A673 (cell line): Measurements from ENCODE around the gene COQ8A. TPM values are rescaled to one million over a fixed set of nuclear protein-coding genes. Genes with fewer than 3 reads are reported as not detected.

Source experiments
- BruUV-seq: library from RNA; stranded (reverse); fragments of 400-500 nt; replicated peaks from 2 replicates; lab custom pipeline; 2021; lab: Mats Ljungman, UMichigan
- CTCF ChIA-PET: fragments of 300-600 bp; sonication (Branson Sonifier 250); formaldehyde crosslinking; loops from one replicate; lab custom pipeline; 2022; ENCODE audit warnings: antibody characterized with exemption; lab: Charles Lee
- POLR2A ChIA-PET: fragments of 300-600 bp; sonication (Branson Sonifier 250); formaldehyde crosslinking; loops from one replicate; lab custom pipeline; 2022; ENCODE audit warnings: antibody characterized with exemption; ENCODE audit not compliant: low non-redundant PET; lab: Charles Lee
- DNase-seq: peaks from one replicate; pipeline ENCODE4 v3.0.0-alpha.2; 2015; ENCODE audit warnings: low spot score
- H3K27ac ChIP-seq: fragments of 200-600 bp; sonication (generic); 2 replicates; pipeline ENCODE4 v1.5.1; 2016; ENCODE audit warnings: mixed run types, low read depth, mild to moderate bottlenecking, mixed read lengths, antibody characterized with exemption, low read length; ENCODE audit not compliant: poor library complexity, severe bottlenecking
- H3K27me3 ChIP-seq: fragments of 200-600 bp; sonication (generic); replicated peaks from 2 replicates; pipeline ENCODE4 v1.6.1; 2017; ENCODE audit warnings: mixed run types, low read depth, mild to moderate bottlenecking, mixed read lengths, antibody characterized with exemption, low read length; ENCODE audit not compliant: insufficient read depth, poor library complexity
- H3K36me3 ChIP-seq: fragments of 200-600 bp; sonication (generic); 2 replicates; pipeline ENCODE4 v1.6.1; 2016; ENCODE audit warnings: mixed run types, mild to moderate bottlenecking, mixed read lengths, antibody characterized with exemption, low read length; ENCODE audit not compliant: insufficient read depth, poor library complexity, severe bottlenecking
- H3K4me1 ChIP-seq: fragments of 200-600 bp; sonication (generic); 2 replicates; pipeline ENCODE4 v1.6.1; 2017; ENCODE audit warnings: mixed run types, mild to moderate bottlenecking, mixed read lengths, antibody characterized with exemption, low read length; ENCODE audit not compliant: insufficient read depth, poor library complexity, severe bottlenecking
- H3K4me3 ChIP-seq: fragments of 200-600 bp; sonication (generic); 2 replicates; pipeline ENCODE4 v1.5.1; 2016; ENCODE audit warnings: low read depth, mixed run types, mild to moderate bottlenecking, mixed read lengths, low read length; ENCODE audit not compliant: poor library complexity, severe bottlenecking
- H3K9me3 ChIP-seq: fragments of 200-600 bp; sonication (generic); 2 replicates; pipeline ENCODE4 v1.6.1; 2016; ENCODE audit warnings: mixed run types, low read depth, mild to moderate bottlenecking, mixed read lengths, antibody characterized with exemption, low read length; ENCODE audit not compliant: poor library complexity, severe bottlenecking
- EZH2 ChIP-seq: fragments of 200-600 bp; sonication (generic); IDR thresholded peaks from 2 replicates; pipeline ENCODE4 v1.6.1; 2017; ENCODE audit warnings: borderline replicate concordance, low read depth, mild to moderate bottlenecking, mixed read lengths, antibody characterized with exemption, low read length; ENCODE audit not compliant: poor library complexity, severe bottlenecking
- intact Hi-C: fragments of 100-400 bp; cut with micrococcal nuclease; formaldehyde crosslinking; loops from one replicate; pipeline ENCODE4 v1.10.0; 2022; ENCODE audit not compliant: unreplicated experiment
- total RNA-seq: library from RNA; stranded (reverse); gene quantifications from 2 replicates; pipeline ENCODE4 v1.2.3, GENCODE V29; 2021
- TF ChIP-seq, protein P1 (sequence below): fragments of 300-800, 200-600 bp; sonication (generic); conservative IDR thresholded peaks from 2 replicates; pipeline ENCODE4 v1.5.1; 2017; ENCODE audit warnings: low read depth, mild to moderate bottlenecking, antibody characterized with exemption, low read length, moderate library complexity, mixed read lengths

Gene COQ8A
- total RNA-seq, 1 experiment from 2014 or later: 7.7 TPM

- intact Hi-C loops: no loop called here
- no peak for DNase-seq
- POLR2A ChIA-PET: interaction anchor here (0.6 kb wide), 1 partner anchor 72 kb away, joined by 5 read pairs; no protein-coding TSS in a partner anchor
- Histone ChIP-seq H3K9me3 (no peaks in the 10 kb centered on the region), H3K36me3 (no peaks in the 10 kb centered on the region), H3K4me1 (no peaks in the 10 kb centered on the region), H3K4me3 (no peak overlapping the region), H3K27me3 (no peaks in the 10 kb centered on the region), H3K27ac (no peak overlapping the region)
- TF ChIP-seq EZH2: no peak
- TF ChIP-seq, protein P1, sequence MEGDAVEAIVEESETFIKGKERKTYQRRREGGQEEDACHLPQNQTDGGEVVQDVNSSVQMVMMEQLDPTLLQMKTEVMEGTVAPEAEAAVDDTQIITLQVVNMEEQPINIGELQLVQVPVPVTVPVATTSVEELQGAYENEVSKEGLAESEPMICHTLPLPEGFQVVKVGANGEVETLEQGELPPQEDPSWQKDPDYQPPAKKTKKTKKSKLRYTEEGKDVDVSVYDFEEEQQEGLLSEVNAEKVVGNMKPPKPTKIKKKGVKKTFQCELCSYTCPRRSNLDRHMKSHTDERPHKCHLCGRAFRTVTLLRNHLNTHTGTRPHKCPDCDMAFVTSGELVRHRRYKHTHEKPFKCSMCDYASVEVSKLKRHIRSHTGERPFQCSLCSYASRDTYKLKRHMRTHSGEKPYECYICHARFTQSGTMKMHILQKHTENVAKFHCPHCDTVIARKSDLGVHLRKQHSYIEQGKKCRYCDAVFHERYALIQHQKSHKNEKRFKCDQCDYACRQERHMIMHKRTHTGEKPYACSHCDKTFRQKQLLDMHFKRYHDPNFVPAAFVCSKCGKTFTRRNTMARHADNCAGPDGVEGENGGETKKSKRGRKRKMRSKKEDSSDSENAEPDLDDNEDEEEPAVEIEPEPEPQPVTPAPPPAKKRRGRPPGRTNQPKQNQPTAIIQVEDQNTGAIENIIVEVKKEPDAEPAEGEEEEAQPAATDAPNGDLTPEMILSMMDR: no peak
- BruUV-seq: no TSS peak
- CTCF ChIA-PET: no interaction called here
Measured at GRCh38 chr1:227003165-227003564, 63.1 kb downstream of the COQ8A start.

DNA sequence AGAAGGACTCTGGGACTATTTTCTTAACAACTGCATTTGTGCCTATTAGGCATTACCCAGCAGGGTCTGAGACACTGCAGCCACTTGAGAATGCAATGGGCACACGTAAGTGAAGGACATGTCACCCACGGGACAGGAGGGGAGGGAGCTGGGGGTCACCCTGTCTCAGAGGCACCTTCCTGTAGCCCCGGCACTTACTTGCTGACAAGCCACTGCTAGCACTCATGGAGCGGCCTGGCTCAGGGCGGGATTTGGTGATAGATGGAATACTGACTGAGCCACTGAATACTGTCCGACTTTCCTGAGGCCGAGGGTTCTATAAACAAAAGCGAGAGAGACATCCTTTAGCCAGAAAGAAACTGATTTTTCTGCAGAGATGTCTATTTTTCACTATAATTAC, 64.7 kb downstream of the COQ8A start:
- intact Hi-C loops: no loop called here
- POLR2A ChIA-PET: no interaction called here
- BruUV-seq: no TSS peak

GRCh38 chr1:227006226-227006796, 66.2 kb downstream of the COQ8A start:
- POLR2A ChIA-PET: no interaction called here
- intact Hi-C loops: no loop called here
- no peak for TF ChIP-seq EZH2
- TF ChIP-seq, protein P1: no peak
- no peak overlapping the region for H3K27ac ChIP-seq
- no peak for DNase-seq
- no peaks in the 10 kb centered on the region for H3K36me3 ChIP-seq
- H3K27me3 ChIP-seq: no peaks in the 10 kb centered on the region
- no peaks in the 10 kb centered on the region for H3K9me3 ChIP-seq
- CTCF ChIA-PET: no interaction called here
- no TSS peak for BruUV-seq
- no peak overlapping the region for H3K4me3 ChIP-seq
- H3K4me1 ChIP-seq: no peaks in the 10 kb centered on the region

More for the DNA sequence above, 64.7 kb downstream of the COQ8A start:
- CTCF ChIA-PET: no interaction called here
- Histone ChIP-seq H3K4me1 (no peaks in the 10 kb centered on the region), H3K27ac (no peak overlapping the region), H3K4me3 (no peak overlapping the region), H3K36me3 (no peaks in the 10 kb centered on the region), H3K9me3 (no peaks in the 10 kb centered on the region), H3K27me3 (no peaks in the 10 kb centered on the region)
- no peak for DNase-seq
- no peak for TF ChIP-seq EZH2
- TF ChIP-seq, protein P1: no peak
